ENCODE measurements around the gene TP73. TPM values are rescaled to one million over a fixed set of nuclear protein-coding genes. Genes with fewer than 3 reads are reported as not detected.

Gene TP73
- total and polyA plus RNA-seq, 2 donors (not counting 1 experiment from before 2014, with no cell fraction given): 1.2 to 2.4 TPM

DNA sequence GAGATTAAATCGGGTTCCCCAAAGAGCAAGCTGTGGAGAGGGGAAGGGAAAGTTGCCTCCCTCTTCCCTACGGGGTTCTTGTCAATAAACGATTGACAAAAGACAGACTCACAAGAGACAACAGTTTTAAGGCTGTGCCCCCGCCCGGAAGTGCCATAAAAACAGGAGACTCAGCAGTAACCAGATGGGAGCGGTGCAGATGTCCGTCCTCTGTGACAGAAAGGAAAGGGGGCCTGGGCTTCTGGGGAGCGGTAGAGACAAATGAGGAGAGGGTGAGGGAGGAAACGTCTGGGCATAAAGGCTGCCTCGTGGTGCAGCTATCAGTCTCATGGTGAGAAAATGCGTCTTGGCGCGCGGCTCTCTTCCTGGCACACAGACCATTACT is 5.9 kb downstream of the TP73 start:
- H3K79me2 ChIP-seq (ENCODE audit: control insufficient read depth, insufficient read depth, low read length): no peaks in the 10 kb centered on the region
- ChIA-PET POLR2A (no interaction called here), CTCF (interaction anchor here (1.0 kb wide), 1 partner anchor 43 kb away, joined by 3 read pairs; no protein-coding TSS in a partner anchor)
- no peak overlapping the region for H3K27ac ChIP-seq (ENCODE audit: low read length in 2 of 2)
- Mint-ChIP-seq H3K27ac (no peak overlapping the region), H3K27me3 (peaks cover 54% of the 10 kb centered on the region), H3K9me3 (ENCODE audit: insufficient read depth) (no peaks in the 10 kb centered on the region), H3K4me1 (peaks cover 23% of the 10 kb centered on the region), H3K4me3 (no peak overlapping the region)
- ATAC-seq (ENCODE audit: low read depth) (no peak), DNase-seq (no peak)
- no peaks in the 10 kb centered on the region for H3K36me3 ChIP-seq (replicated peaks in 1 of 2; ENCODE audit: control extremely low read depth in 1 of 2, control insufficient read depth in 1 of 2, extremely low read depth in 1 of 2, insufficient read depth in 2 of 2, low read length in 1 of 2)
- H3K27me3 ChIP-seq (replicated peaks in 1 of 4; ENCODE audit: control extremely low read depth in 1 of 4, control insufficient read depth in 3 of 4, insufficient read depth in 4 of 4, low read length in 3 of 4): peaks cover 0 to 25% (median 14%) of the 10 kb centered on the region in 4 experiments
- no peaks in the 10 kb centered on the region for H4K20me1 ChIP-seq (ENCODE audit: control insufficient read depth, insufficient read depth, low read length, poor library complexity, severe bottlenecking)
- TF ChIP-seq CTCF (IDR thresholded peaks at IDR 0.05) (no peak), EZH2 (IDR thresholded peaks at IDR 0.05; ENCODE audit: borderline replicate concordance, insufficient read depth, low read depth, low read length, poor library complexity, severe bottlenecking) (no peak)
- H3K4me3 ChIP-seq (ENCODE audit: control extremely low read depth in 1 of 5, extremely low read depth in 1 of 5, insufficient read depth in 1 of 5, low read depth in 2 of 5, low read length in 4 of 5): no peak overlapping the region
- H3K9ac ChIP-seq (ENCODE audit: low read length): no peak overlapping the region
- WGBS (ENCODE audit: insufficient coverage): 26% methylated on average over 7 of the region's 14 CpGs
- intact Hi-C loops (cut with micrococcal nuclease): loop anchor here (10.0 kb wide), 1 partner anchor 247 kb away; the partner anchor contains the start of gene C1orf174
- no peak overlapping the region for H3K4me2 ChIP-seq (replicated peaks; ENCODE audit: low read depth, low read length, poor library complexity, severe bottlenecking)
- peaks cover 0 to 5% (median 0%) of the 10 kb centered on the region in 3 donors for H3K9me3 ChIP-seq (ENCODE audit: control extremely low read depth in 1 of 3, control insufficient read depth in 2 of 3, insufficient read depth in 1 of 3, low read length in 2 of 3)
- H2AFZ ChIP-seq (ENCODE audit: insufficient read depth, low read depth, low read length, poor library complexity, severe bottlenecking): no peak overlapping the region
- H3K4me1 ChIP-seq (ENCODE audit: control insufficient read depth in 2 of 2, insufficient read depth in 2 of 2, low read length in 2 of 2): peaks cover 14 to 16% of the 10 kb centered on the region in 2 donors

GRCh38 chr1:3659093-3659492 is 6.8 kb downstream of the TP73 start:
- H3K4me3 ChIP-seq (ENCODE audit: control extremely low read depth in 1 of 5, extremely low read depth in 1 of 5, insufficient read depth in 1 of 5, low read depth in 2 of 5, low read length in 4 of 5): no peak overlapping the region
- H3K4me2 ChIP-seq (replicated peaks; ENCODE audit: low read depth, low read length, poor library complexity, severe bottlenecking): no peak overlapping the region
- no peak for ATAC-seq (ENCODE audit: low read depth)
- no peak overlapping the region for H3K4me3 Mint-ChIP-seq
- no peaks in the 10 kb centered on the region for H3K36me3 ChIP-seq (replicated peaks in 1 of 2; ENCODE audit: control extremely low read depth in 1 of 2, control insufficient read depth in 1 of 2, extremely low read depth in 1 of 2, insufficient read depth in 2 of 2, low read length in 1 of 2)
- H3K79me2 ChIP-seq (ENCODE audit: control insufficient read depth, insufficient read depth, low read length): no peaks in the 10 kb centered on the region
- no peaks in the 10 kb centered on the region for H4K20me1 ChIP-seq (ENCODE audit: control insufficient read depth, insufficient read depth, low read length, poor library complexity, severe bottlenecking)
- peaks cover 13 to 21% of the 10 kb centered on the region in 2 donors for H3K4me1 ChIP-seq (ENCODE audit: control insufficient read depth in 2 of 2, insufficient read depth in 2 of 2, low read length in 2 of 2)
- intact Hi-C loops (cut with micrococcal nuclease): loop anchor here (10.0 kb wide), 1 partner anchor 246 kb away; the partner anchor contains the start of gene C1orf174
- 85% methylated on average over 14 of the region's 15 CpGs for WGBS (ENCODE audit: insufficient coverage)
- peaks cover 0 to 19% (median 9%) of the 10 kb centered on the region in 4 experiments for H3K27me3 ChIP-seq (replicated peaks in 1 of 4; ENCODE audit: control extremely low read depth in 1 of 4, control insufficient read depth in 3 of 4, insufficient read depth in 4 of 4, low read length in 3 of 4)
- no peak overlapping the region for H3K9ac ChIP-seq (ENCODE audit: low read length)
- TF ChIP-seq CTCF (IDR thresholded peaks at IDR 0.05): no peak
- TF ChIP-seq EZH2 (IDR thresholded peaks at IDR 0.05; ENCODE audit: borderline replicate concordance, insufficient read depth, low read depth, low read length, poor library complexity, severe bottlenecking): no peak
- H3K27ac Mint-ChIP-seq: no peak overlapping the region
- no peak overlapping the region for H3K27ac ChIP-seq (ENCODE audit: low read length in 2 of 2)
- H3K27me3 Mint-ChIP-seq: peaks cover 46% of the 10 kb centered on the region
- H3K9me3 Mint-ChIP-seq (ENCODE audit: insufficient read depth): no peaks in the 10 kb centered on the region
- ChIA-PET CTCF (interaction anchor here (1.0 kb wide), 1 partner anchor 43 kb away, joined by 3 read pairs; no protein-coding TSS in a partner anchor), POLR2A (no interaction called here)
- peaks cover 0 to 4% (median 0%) of the 10 kb centered on the region in 3 donors for H3K9me3 ChIP-seq (ENCODE audit: control extremely low read depth in 1 of 3, control insufficient read depth in 2 of 3, insufficient read depth in 1 of 3, low read length in 2 of 3)
- H3K4me1 Mint-ChIP-seq: peaks cover 22% of the 10 kb centered on the region
- no peak for DNase-seq
- no peak overlapping the region for H2AFZ ChIP-seq (ENCODE audit: insufficient read depth, low read depth, low read length, poor library complexity, severe bottlenecking)

Data from B cell (primary cell).